GM19099 (cell line): Measurements from ENCODE around the gene SPATA2.

Source experiments
- POLR2A ChIP-seq: IDR thresholded peaks from 3 replicates; pipeline ENCODE4 v1.6.1; 2011; ENCODE audit warnings: low read depth; ENCODE audit not compliant: insufficient read length; ENCODE audit errors: extremely low read depth

Gene SPATA2

GRCh38 chr20:49937027-49937929, 21.9 kb upstream of the SPATA2 start:
- TF ChIP-seq POLR2A, result no peak

- TF ChIP-seq POLR2A, result peak; percentile 92
Measured at GRCh38 chr20:49936153-49937026, 21.1 kb upstream of the SPATA2 start, which contains the start of gene RNF114. RNF114 (plus strand) TSS chr20:49936397; CDS start chr20:49936413, 16 bp downstream.

DNA sequence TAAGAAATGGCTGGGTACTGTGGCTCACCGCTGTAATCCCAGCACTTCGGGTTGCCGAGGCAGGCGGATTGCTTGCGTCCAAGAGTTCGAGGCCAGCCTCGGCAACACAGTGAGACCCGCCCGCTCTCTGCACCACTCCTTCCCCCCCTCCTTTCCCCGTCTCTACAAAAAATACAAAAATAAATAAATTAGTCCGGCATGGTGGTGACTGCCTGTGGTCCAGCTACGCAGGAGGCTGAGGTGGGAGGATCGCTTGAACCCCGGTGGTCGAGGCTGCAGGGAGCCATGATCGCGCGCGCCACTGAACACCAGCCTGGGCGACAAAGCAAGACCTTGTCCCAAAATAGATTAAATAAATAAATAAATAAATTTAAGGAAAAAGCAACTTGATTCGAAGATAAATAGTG, 20.4 kb upstream of the SPATA2 start:
- no peak for TF ChIP-seq POLR2A

- TF ChIP-seq POLR2A, result no peak
Measured at GRCh38 chr20:49929142-49929494, 13.8 kb upstream of the SPATA2 start.

DNA sequence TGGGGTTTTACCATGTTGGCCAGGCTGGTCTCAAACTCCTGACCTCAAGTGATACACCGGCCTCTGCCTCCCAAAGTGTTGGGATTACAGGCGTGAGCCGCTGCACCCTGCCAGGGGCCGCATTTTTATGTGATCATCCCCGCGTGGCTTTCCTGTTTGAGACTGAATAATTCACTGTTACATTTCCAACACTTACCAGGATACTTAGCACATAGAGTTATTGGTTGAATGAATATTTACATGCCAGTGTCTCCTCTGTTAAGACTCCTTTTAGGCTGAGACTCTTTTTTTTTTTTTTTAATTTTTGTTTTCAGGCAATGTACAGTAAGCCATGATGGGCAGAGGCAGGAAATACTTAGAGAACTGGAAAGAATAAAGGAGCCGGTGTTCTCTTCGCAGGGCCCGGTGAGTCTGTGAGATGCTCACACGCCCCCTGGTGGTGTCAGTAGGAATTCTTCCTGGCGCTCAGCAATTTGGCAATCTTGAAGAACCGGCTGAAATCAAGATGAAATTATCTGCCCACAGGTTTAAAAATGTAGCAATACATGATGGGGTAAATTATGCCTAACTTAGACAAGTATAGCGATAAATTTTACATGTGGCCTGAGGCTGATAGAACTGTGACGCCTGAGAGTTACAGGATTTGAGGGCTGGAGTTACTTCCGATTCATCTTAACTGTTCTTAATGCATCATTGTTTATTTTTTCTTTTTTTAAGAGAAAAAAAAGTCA, 13.2 kb upstream of the SPATA2 start:
- TF ChIP-seq POLR2A, result no peak

GRCh38 chr20:49925901-49926454, 10.6 kb upstream of the SPATA2 start:
- no peak for TF ChIP-seq POLR2A

DNA sequence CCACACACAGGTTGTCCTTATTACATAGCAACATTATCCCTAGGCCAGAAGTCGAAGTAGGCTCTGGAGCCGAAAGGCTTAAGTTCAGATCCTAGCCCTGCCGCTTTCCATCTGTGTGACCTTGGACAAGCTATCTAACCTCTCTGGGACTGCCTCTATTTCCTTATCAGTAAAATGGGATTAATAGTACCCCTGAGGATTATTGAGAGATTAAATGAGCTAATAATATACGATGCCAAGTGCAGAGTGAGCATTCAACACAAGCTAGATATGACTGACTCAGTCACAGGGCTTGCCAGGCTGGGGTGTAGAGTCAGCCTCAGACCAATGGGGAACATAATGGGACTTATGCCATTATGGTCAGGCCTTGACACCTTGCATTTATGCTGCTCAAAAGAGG, 8.9 kb upstream of the SPATA2 start:
- no peak for TF ChIP-seq POLR2A

GRCh38 chr20:49919461-49919860, 4.1 kb upstream of the SPATA2 start:
- TF ChIP-seq POLR2A, result no peak

- TF ChIP-seq POLR2A, result no peak
Measured at GRCh38 chr20:49919009-49919408, 3.7 kb upstream of the SPATA2 start.

DNA sequence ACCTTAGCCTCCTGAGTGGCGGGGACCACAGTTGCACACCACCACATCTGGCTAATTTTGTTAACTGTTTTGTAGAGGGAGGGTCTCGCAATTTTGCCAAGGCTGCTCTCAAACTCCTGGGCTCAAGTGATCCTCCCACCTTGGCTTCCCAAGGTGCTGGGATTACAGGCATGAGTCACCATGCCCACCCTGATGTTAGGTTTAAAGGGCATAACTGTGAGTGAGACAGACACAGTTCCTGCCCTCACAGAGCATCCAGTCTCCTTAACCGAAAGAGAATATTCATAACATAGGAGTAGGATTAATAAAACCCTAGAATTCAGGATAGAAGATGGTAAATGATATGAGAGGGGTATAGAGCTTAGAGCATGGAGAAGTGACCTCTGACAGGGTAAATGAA, 3.1 kb upstream of the SPATA2 start:
- no peak for TF ChIP-seq POLR2A

GRCh38 chr20:49916146-49917002, 1.0 kb upstream of the SPATA2 start:
- TF ChIP-seq POLR2A, result no peak

DNA sequence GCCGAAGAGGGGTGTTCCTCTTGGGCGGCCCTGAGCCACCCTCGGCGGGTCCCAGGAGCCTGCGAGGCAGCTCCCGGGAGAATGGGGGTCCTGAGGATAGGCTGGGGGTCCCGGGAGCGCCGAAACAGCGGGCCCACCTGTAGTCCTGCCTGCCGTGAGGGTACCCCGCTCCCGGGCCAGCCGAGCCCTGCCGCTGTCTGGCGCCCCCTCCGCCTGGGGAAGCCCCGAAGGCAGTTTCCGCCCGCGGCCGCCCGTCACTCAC, 280 bp downstream of the SPATA2 start:
- TF ChIP-seq POLR2A, result no peak

GRCh38 chr20:49914310-49915117, 815 bp downstream of the SPATA2 start:
- no peak for TF ChIP-seq POLR2A
